Measurements from ENCODE around the gene ERC2.

DNA sequence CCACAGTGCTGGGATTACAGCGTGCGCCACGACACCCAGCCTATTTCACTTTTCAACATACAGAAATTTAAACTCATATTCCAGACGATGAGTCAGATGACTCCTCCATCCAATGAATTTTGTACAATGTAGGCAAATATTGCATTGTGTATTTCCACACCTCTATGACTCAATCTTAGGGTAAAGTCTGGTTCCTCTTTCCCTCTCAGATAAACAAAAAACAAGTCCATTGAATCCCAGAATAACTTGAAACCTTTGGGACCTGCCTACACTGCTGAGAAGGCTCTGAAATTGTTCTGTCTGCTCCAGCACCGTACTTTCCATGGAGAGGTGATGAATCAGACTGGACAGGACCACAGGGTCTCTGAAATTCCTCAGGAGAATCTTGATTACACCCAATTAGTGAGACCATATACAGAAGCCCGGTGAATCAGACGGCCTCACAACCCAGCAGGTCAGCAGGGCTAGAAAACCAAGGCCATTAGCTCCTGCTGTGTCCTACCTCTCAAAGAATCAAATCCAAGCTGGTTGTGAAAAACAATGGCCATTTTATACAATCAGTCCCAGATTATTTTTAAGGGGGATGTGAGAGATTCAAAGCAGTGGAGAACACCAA lies 112.6 kb downstream of the ERC2 start:
- TF ChIP-seq GATA2 (IDR thresholded peaks at IDR 0.05; ENCODE audit: low read depth, low read length), result no peak
- no peak for TF ChIP-seq GATA3 (IDR thresholded peaks at IDR 0.05; ENCODE audit: low read depth, low read length)

Data from SH-SY5Y (cell line).